ENCODE data around the gene PTPRK. TPM values are rescaled to one million over a fixed set of nuclear protein-coding genes. Genes with fewer than 3 reads are reported as not detected.

The PTPRK gene
- total and polyA plus RNA-seq, 9 of the 15 experiments (the other 6 are each of a cell fraction or from before 2014, with no cell fraction given): 0.04 to 0.51 TPM; not detected in 7

GRCh38 chr6:128028183-128028582, 492.2 kb downstream of the PTPRK start (continued):
- TF ChIP-seq ZNF639 (CRISPR knock-in tag; conservative IDR thresholded peaks at IDR 0.05 in 1 of 2, IDR thresholded peaks at IDR 0.05 in 1 of 2) (no peak), GMEB1 (CRISPR knock-in tag; IDR thresholded peaks at IDR 0.05) (no peak), NFXL1 (CRISPR knock-in tag; IDR thresholded peaks at IDR 0.05) (no peak), FOS (IDR thresholded peaks at IDR 0.05; ENCODE audit: extremely low read depth, insufficient read length) (no peak), ZKSCAN1 (IDR thresholded peaks at IDR 0.05; ENCODE audit: low read depth, low read length) (no peak), STAT5A (IDR thresholded peaks at IDR 0.05; ENCODE audit: borderline replicate concordance, low read length) (no peak), MED1 (CRISPR knock-in tag; IDR thresholded peaks at IDR 0.05; ENCODE audit: borderline replicate concordance) (no peak), ZNF780A (CRISPR knock-in tag; IDR thresholded peaks at IDR 0.05) (no peak)

- no peak overlapping the region for H3K4me2 ChIP-seq (ENCODE audit: insufficient read depth, low read length)
- in situ Hi-C loops (cut with MboI): no loop called here
- BruUV-seq (replicated peaks): no TSS peak
- ChIA-PET POLR2A (no interaction called here), CTCF (ENCODE audit: low intra/inter-chr PET ratio) (no interaction called here)
- ATAC-seq (no peak), DNase-seq (ENCODE audit: extremely low read depth in 1 of 4, low spot score in 3 of 4) (no peak), FAIRE-seq (no peak)
- no peaks in the 10 kb centered on the region for H4K20me1 ChIP-seq (replicated peaks; ENCODE audit: control insufficient read depth, insufficient read depth, low read length)
- H3K4me3 ChIP-seq: no peak overlapping the region
- no peaks in the 10 kb centered on the region for H3K79me2 ChIP-seq (ENCODE audit: control insufficient read depth, insufficient read depth, low read length)
- H3K9me1 ChIP-seq (ENCODE audit: control insufficient read depth, insufficient read depth, low read length): no peaks in the 10 kb centered on the region
- 0% methylated on average over 1 of the region's 1 CpG for WGBS (ENCODE audit: insufficient coverage, low coverage, missing lambda C conversion rate)
- H3K9ac ChIP-seq (ENCODE audit: insufficient read depth in 1 of 2, low read depth in 2 of 2, low read length in 2 of 2): no peak overlapping the region
- H2AFZ ChIP-seq (ENCODE audit: low read depth, low read length): no peak overlapping the region
- H3K27me3 ChIP-seq (ENCODE audit: control insufficient read depth in 2 of 2, insufficient read depth in 2 of 2, low read length in 2 of 2): no peaks in the 10 kb centered on the region
- no peaks in the 10 kb centered on the region for H3K4me1 ChIP-seq (replicated peaks in 1 of 2; ENCODE audit: control insufficient read depth in 2 of 2, insufficient read depth in 2 of 2, low read length in 2 of 2)
- no peaks in the 10 kb centered on the region for H3K36me3 ChIP-seq (ENCODE audit: control insufficient read depth, insufficient read depth, low read length)
- intact Hi-C loops (cut with micrococcal nuclease): no loop called here
- H3K9me3 ChIP-seq (replicated peaks; ENCODE audit: control insufficient read depth, insufficient read depth, low read depth, low read length): no peaks in the 10 kb centered on the region
- H3K27ac ChIP-seq (ENCODE audit: extremely low read depth, low read depth, low read length): no peak overlapping the region
- no peak for TF ChIP-seq MEF2D (tag; conservative IDR thresholded peaks at IDR 0.05; ENCODE audit: low read depth)
- TF ChIP-seq TFAP4 (CRISPR knock-in tag; IDR thresholded peaks at IDR 0.05; ENCODE audit: borderline replicate concordance): no peak
- TF ChIP-seq ZNF184 (CRISPR knock-in tag; IDR thresholded peaks at IDR 0.05): no peak
- no peak for TF ChIP-seq HMG20B (CRISPR knock-in tag; IDR thresholded peaks at IDR 0.05)
- TF ChIP-seq KDM5B (IDR thresholded peaks at IDR 0.05; ENCODE audit: insufficient replicate concordance, low read depth, low read length): no peak
- TF ChIP-seq NR2C1 (IDR thresholded peaks at IDR 0.05): no peak
- no peak for TF ChIP-seq NR2C1 (tag; IDR thresholded peaks at IDR 0.05)
- no peak for TF ChIP-seq ZNF280B (CRISPR knock-in tag; IDR thresholded peaks at IDR 0.05)
- no peak for TF ChIP-seq TBL1XR1 (IDR thresholded peaks at IDR 0.05; ENCODE audit: low read length in 2 of 2)
- no peak for TF ChIP-seq POLR2B (IDR thresholded peaks at IDR 0.05; ENCODE audit: low read depth, partially characterized antibody)
These were observed 494.9 kb downstream of the PTPRK start for GRCh38 chr6:128025478-128025877.

Data from K562 (cell line).